ENCODE measurements around the gene CYP2W1. TPM values are rescaled to one million over a fixed set of nuclear protein-coding genes. Genes with fewer than 3 reads are reported as not detected.
A peak's percentile ranks its signal among the peaks of the same experiment; 100 is the strongest.

The CYP2W1 gene
- total RNA-seq, 1 experiment from 2014 or later = not detected

GRCh38 chr7:982511-983003, 424 bp upstream of the CYP2W1 start:
- DNase-seq (ENCODE audit: low spot score) = no peak

- no peak for DNase-seq (ENCODE audit: low spot score)
These were observed 663 bp downstream of the CYP2W1 start for GRCh38 chr7:983616-984071.

- DNase-seq (ENCODE audit: low spot score) = no peak
These were observed 1.6 kb downstream of the CYP2W1 start for GRCh38 chr7:984361-985126.

DNA sequence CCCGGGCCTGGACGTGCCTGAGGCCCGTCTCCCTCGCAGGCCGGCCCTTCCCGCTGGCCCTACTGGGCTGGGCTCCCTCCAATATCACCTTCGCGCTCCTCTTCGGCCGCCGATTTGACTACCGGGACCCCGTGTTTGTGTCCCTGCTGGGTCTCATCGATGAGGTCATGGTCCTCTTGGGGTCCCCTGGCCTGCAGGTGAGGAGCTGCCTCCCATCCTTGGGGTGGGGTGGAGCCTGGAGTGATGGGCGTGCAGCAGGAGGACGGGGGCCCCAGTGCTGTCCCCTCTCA, 2.1 kb downstream of the CYP2W1 start:
- DNase-seq (ENCODE audit: low spot score) = no peak

DNA sequence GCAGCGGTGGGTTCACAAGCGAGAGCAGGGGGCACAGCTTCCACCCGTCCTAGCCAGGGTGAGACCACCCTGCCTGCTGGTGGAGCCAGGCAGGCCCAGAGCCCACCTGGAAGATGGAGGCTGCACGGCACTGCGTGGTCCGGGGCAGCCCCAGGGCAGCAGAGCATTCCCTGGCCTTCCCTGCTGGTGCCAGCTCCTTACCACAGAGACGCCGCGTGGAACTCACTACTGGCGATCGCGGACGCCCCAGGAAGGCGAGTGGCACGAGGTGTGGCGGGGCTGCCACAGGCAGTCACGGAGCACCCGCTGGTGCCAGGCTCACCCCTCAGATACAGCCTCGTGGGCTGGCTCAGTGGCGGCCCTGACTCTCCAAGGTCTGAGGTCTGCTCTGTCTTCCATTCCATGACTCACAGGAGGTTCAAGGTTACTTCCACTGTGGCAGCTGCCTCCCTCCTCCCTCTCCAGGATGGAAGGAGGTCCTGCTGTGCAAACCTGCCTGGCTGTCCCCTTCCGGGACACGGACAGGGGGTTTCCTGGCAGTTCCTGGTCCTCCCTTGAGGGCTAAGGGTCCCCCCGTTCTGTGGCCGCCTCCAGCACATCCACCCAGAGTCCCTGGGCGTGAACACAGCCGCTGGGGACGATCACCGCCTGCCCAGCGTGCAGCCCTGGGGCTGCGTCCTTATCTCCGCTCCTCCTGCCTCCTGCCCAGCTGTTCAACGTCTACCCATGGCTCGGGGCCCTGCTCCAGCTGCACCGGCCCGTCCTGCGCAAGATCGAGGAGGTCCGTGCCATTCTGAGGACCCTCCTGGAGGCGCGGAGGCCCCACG, 3.1 kb downstream of the CYP2W1 start:
- peak; percentile 60 for DNase-seq (ENCODE audit: low spot score)

DNA sequence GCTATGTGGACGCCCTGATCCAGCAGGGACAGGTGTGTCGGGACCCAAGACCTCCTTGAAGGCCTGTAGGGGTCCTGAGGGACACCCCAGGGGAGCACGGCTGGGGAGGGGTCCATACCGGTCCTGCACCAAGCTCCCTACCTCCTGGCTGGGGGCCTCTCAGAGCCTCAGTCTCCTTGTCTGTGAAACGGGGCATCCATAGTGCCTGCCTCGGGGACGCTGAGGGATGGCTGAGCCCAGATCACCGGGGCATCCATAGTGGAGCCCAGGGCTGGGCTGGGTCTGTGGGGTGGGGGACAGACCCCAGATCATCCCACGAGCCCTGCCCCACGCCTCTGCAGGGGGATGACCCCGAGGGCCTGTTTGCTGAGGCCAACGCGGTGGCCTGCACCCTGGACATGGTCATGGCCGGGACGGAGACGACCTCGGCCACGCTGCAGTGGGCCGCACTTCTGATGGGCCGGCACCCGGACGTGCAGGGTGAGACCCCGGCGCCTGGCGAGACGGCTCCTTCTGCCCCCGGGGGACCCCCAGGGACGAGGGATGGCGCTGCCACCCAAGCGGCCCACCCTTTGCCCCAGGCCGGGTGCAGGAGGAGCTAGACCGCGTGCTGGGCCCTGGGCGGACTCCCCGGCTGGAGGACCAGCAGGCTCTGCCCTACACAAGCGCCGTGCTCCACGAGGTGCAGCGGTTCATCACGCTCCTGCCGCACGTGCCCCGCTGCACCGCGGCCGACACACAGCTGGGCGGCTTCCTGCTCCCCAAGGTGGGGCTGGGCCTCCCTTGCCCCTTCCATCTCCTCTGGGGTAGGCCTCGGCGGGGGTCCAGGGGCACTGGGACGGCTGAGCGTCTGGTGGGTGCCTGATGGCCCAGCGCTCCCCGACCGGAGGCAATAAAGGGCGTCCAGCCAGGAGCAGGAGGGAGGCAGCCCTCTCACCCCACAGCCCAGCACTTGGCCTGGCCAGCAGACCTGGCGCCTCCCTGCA, 4.1 kb downstream of the CYP2W1 start:
- no peak for DNase-seq (ENCODE audit: low spot score)

GRCh38 chr7:987909-988308, 4.9 kb downstream of the CYP2W1 start:
- DNase-seq (ENCODE audit: low spot score) = no peak

DNA sequence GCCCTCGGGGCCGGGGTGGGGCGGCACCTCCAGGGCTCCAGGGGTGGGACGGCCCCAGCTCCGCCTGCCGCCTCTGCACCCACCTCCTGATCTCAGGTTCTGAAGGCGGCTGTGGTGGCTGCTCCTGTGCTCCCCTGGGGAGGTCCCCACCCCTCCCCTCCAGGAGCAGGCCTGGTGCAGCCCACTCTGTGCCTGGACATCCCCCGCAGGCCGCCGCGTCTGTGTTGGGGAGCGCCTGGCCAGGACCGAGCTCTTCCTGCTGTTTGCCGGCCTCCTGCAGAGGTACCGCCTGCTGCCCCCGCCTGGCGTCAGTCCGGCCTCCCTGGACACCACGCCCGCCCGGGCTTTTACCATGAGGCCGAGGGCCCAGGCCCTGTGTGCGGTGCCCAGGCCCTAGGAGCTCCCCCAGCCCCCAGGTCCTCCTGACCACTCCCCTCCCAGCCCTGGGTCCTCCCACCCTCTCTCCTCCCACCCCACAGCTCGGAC, 5.5 kb downstream of the CYP2W1 start:
- peak; percentile 22 for DNase-seq (ENCODE audit: low spot score)

DNA sequence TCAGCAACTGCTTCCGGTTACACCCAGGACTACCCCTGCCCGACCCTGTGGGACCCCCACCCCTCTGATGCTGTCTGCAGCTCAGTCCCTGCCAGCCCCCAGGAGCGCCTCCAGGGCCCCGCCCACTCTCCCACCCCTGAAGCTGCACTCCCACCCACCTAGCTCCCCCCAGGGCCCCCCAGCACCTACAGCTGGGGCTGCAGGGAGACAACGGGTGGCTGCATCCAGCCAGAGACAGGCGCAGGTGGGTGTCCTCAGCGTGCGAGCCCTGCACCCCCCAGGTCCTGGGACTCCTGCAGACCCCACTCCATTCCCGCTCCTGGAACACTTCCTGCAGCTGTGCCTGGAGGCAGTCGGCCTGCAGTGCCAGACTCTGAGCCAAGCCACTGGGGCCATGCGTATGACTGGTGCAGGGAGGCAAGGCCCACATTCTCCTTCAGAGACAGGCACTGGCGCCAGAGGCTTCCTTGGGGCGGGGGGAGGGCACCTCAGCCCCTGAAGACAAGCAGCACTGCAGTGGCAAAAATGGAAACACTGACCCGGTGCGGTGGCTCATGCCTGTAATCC, 6.1 kb downstream of the CYP2W1 start:
- no peak for DNase-seq (ENCODE audit: low spot score)

- no peak for DNase-seq (ENCODE audit: low spot score)
These were observed 7.5 kb downstream of the CYP2W1 start for GRCh38 chr7:990352-990932.

DNA sequence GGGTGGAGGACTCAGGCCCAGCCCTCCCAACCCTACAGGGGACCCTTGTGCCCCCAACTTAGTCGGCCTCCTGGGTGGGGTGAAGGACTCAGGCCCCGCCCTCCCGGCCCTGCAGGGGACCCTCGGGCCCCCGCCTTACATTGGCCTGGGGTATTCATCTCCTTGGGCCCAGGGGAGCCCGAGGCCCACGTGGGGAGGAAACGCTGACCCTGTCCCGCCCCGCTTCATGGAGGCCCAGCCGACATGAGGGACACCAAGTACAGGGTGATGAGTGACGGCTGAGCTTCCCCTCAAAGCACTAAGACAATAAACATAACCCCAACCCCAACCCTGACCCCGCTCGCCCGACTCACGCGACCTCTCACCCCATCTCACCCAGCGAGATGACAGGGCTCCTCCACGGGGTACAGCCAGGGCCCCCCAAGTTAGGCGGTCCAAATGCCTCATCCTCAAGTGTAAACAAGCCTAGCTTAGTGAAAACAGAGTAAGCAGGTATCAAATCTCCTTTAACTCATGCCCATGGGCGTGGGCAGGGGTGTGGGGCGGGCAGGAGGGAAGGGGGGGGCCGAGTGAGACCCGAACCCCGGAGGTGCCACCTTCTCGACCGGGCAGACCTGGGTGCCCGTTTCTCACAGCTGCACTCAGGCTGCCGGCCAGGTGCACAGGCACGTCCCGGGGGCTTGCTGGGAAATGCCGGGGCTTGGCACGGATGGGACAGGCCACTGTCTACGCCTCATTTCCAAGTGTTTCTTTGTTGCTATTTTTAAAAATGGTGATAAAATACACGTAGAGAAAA, 8.2 kb downstream of the CYP2W1 start:
- DNase-seq (ENCODE audit: low spot score) = no peak

DNA sequence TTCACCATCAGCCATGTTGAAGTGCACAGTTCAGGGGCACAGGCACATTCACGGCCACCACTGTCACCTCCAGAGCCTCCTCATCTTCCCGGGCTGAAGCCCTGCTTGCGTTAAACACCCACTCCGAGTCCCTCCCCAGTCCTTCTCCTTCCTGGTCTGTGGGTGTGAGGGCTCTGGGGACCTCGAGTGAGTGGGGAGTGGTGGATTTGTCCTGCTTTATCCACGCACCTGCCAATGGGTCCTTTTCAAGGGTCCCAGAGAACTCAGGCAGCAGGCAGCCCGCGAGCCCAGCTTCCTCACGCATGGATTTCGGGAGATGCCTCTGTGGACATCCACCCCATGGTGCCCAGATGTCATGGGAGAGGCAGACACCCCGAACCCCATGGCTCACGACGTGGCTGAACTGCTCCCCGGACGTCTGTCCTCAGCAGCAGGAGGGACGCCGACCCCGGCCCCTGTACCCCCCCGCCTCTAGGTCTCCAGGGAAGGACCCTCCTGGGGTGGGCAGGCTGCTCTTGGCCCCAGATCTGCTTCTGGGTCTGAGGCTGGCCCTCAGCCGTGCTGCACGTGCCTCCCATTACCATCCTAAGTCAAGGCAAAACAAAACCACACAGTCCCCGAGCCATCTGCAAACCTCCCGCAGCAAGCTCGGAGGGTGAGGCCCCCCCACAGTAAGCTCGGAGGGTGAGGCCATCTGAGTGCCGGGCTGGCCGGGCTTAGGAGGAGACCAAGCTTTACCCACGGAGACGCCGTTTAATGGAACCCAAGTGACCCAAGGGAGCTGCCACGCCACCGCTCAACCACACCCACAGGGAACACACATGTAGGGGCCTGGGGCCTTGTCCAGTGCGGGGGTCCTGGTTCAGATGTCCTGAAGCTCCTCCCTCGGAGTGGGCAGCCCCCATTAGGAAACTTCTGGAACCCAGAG, 9.0 kb downstream of the CYP2W1 start:
- no peak for DNase-seq (ENCODE audit: low spot score)

DNA sequence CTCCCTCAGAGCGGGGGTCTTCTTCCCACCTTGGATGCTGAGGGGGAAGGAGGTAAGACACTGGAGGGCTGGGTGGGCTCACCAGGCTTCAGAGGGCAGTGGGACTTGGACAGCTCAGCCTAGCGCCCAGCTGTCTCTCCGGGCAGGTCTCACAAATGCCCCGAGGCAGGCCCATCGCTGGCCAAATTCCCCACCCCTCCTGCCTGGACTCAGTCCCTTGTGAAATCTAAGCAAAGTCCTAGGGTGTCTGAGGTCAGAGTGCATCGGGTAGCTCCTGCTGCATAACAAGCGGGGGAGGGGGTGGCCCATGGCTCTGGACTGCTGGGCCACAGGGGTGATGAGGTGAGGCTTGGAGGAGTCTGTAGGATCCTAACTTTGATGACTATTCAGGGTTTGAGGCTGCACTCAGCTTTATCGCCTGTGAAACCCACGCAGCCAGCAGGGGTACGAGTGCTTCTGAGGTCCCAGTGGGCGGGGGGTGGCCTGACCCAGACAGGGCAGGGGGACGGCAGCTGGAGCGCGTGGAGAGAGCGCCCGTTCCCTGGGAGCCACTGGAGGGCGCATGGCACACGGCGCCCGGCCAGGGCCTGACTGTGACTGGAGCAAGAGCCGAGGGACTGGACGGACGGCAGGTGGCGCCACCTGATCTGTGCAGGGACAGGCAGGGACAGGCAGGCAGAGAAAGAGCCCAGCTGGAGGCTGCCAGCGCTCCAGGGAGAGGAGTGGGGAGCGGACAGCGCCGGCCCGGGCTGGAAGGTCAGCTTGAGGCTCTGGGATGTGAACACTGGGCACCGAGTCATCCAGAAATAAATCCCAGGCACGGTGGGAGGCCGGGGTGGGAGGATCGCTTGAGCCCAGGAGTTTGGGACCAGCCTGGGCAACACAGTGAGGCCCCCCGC, 10.0 kb downstream of the CYP2W1 start:
- DNase-seq (ENCODE audit: low spot score) = peak; percentile 94

DNA sequence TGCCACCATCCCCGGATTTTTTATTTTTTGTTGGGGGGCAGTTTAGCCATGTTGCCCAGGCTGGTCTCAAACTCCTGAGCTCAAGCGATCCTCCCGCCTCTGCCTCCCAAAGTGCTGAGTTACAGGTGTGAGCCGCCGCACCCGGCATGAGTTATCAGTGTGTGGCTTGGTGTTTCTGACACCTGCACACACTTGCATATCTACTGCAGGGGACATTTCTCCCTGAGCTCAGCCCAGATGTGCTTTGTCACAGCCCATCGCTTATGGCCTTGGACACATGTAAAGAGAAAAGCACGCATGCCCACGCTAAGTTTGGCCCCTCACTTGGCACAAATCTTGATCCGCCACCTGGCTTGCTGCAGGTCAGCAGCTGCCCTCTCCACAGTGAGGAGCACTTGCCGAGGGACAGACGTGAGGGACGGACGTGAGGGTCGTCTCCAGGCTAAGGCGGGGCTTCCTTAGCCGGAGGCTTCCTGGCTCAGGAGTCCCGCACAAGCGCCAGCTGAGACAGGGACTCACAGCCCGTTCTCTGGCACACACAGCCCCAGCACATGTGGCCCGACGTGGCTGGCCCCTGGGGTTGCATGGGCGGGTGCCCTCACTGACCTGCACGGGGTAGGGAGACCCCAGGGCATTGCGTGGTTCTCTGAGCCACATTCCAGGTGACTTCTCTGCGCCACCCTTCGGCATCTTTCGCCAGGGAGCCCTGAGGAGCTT, 11.8 kb downstream of the CYP2W1 start:
- DNase-seq (ENCODE audit: low spot score) = no peak

- DNase-seq (ENCODE audit: low spot score) = no peak
These were observed 12.6 kb downstream of the CYP2W1 start for GRCh38 chr7:995571-995970.

DNA sequence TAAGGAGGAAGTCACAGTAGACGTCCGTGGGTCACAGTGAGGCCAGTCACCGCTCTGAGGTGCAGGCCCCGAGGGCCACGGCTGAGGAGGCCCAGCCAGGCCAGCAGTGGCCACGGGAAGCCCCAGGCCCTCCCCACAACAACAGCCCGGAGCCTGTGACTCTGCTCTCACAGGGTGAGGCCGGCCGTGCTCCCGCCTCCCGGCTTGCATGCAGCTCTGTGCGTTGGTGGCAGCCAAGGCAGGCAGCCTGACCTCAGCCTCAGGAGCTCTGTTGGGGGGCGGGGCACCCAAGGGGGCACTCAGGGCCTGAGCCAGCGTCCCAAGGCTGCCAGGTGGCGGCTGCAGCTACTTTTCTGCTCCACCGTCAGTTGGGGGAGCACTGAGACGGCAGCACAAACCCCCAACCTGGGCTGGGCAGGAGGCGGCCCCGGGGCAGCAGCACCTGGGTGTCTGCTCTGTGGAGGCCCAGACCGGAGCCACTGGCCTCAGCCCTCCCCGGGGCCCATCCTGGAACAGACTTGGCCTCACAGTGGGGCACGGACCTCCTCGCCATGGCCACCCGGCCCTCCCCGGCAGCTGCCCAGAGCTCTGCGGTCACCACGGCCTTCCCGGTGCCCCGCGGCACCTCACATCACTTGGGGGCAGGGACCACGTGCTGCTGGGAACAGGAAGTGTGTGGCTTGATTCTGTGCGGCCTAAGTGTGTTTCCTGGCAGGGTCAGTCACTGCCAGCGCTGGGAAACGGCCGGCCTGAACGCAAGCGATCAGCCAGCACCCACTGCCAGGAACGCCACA, 13.3 kb downstream of the CYP2W1 start:
- no peak for DNase-seq (ENCODE audit: low spot score)
